WTC11 (cell line): ENCODE data around the gene GJD4. TPM values are rescaled to one million over a fixed set of nuclear protein-coding genes. Genes with fewer than 3 reads are reported as not detected.

ENCODE experiments used
- ATAC-seq: fragments of 200-7000 bp; cut with Tn5 transposase; 2 replicates; pipeline ENCODE4 v1.10.0; 2021; ENCODE audit warnings: mild to moderate bottlenecking, moderate library complexity
- CTCF ChIA-PET: fragments of 300-600 bp; sonication (Branson Sonifier 250); formaldehyde crosslinking; loops from one replicate; lab custom pipeline; 2021; ENCODE audit warnings: antibody characterized with exemption; lab: Charles Lee
- POLR2A ChIA-PET: fragments of 350-600 bp; sonication (Branson Sonifier 250); formaldehyde crosslinking; loops from one replicate; lab custom pipeline; 2021; ENCODE audit warnings: antibody characterized with exemption; lab: Charles Lee
- DNase-seq: peaks from one replicate; pipeline ENCODE4 v3.0.0; 2021; ENCODE audit warnings: low spot score
- H3K27ac Mint-ChIP-seq: 2 replicates; pipeline ENCODE4 v1.8.0; 2021; ENCODE audit warnings: mixed read lengths
- H3K27me3 Mint-ChIP-seq: 2 replicates; pipeline ENCODE4 v1.8.0; 2021; ENCODE audit warnings: low read depth, mild to moderate bottlenecking, moderate library complexity, mixed read lengths
- H3K36me3 Mint-ChIP-seq: 2 replicates; pipeline ENCODE4 v1.8.0; 2021; ENCODE audit warnings: mixed read lengths
- H3K4me1 Mint-ChIP-seq: 2 replicates; pipeline ENCODE4 v1.8.0; 2022; ENCODE audit warnings: mixed read lengths
- H3K4me3 Mint-ChIP-seq: 2 replicates; pipeline ENCODE4 v1.8.0; 2021; ENCODE audit warnings: mild to moderate bottlenecking, moderate library complexity, mixed read lengths
- H3K9me3 Mint-ChIP-seq: 2 replicates; pipeline ENCODE4 v1.8.0; 2021; ENCODE audit warnings: mixed read lengths
- ESRRA ChIP-seq: sonication (generic); formaldehyde crosslinking; IDR thresholded peaks from 2 replicates; pipeline ENCODE4 v1.8.1; 2022; ENCODE audit warnings: mild to moderate bottlenecking, missing genetic modification reagents, borderline replicate concordance
- ETV6 ChIP-seq: sonication (generic); formaldehyde crosslinking; IDR thresholded peaks from 2 replicates; pipeline ENCODE4 v1.8.1; 2022; ENCODE audit warnings: mild to moderate bottlenecking, missing genetic modification reagents
- GABPB1 ChIP-seq: sonication (generic); formaldehyde crosslinking; IDR thresholded peaks from 2 replicates; pipeline ENCODE4 v1.8.1; 2023; ENCODE audit warnings: mild to moderate bottlenecking, missing genetic modification reagents
- GTF2I ChIP-seq: fragments of 250-450 bp; sonication (Bioruptor Pico); conservative IDR thresholded peaks from 2 replicates; pipeline ENCODE4 v1.4.0; 2021; ENCODE audit warnings: mild to moderate bottlenecking
- IRF2 ChIP-seq: sonication (generic); formaldehyde crosslinking; IDR thresholded peaks from 2 replicates; pipeline ENCODE4 v1.8.0; 2022; ENCODE audit warnings: low read depth, missing genetic modification reagents, borderline replicate concordance
- JAZF1 ChIP-seq: fragments of 250-450 bp; sonication (Bioruptor Pico); IDR thresholded peaks from 2 replicates; pipeline ENCODE4 v1.9.0; 2021; ENCODE audit warnings: moderate library complexity, mild to moderate bottlenecking, inconsistent platforms
- JUN ChIP-seq: sonication (generic); formaldehyde crosslinking; IDR thresholded peaks from 2 replicates; pipeline ENCODE4 v1.8.0; 2023; ENCODE audit warnings: mild to moderate bottlenecking, missing genetic modification reagents
- KAT7 ChIP-seq: sonication (generic); formaldehyde crosslinking; IDR thresholded peaks from 2 replicates; pipeline ENCODE4 v1.8.1; 2023; ENCODE audit warnings: missing genetic modification reagents, mild to moderate bottlenecking, borderline replicate concordance
- NFE2L1 ChIP-seq: sonication (generic); formaldehyde crosslinking; IDR thresholded peaks from 2 replicates; pipeline ENCODE4 v1.8.1; 2023; ENCODE audit warnings: missing genetic modification reagents
- OVOL2 ChIP-seq: fragments of 250-450 bp; sonication (Bioruptor Pico); IDR thresholded peaks from 2 replicates; pipeline ENCODE4 v1.9.0; 2021; ENCODE audit warnings: mild to moderate bottlenecking, borderline replicate concordance
- PRRX2 ChIP-seq: fragments of 250-450 bp; sonication (Bioruptor Pico); IDR thresholded peaks from 2 replicates; pipeline ENCODE4 v1.8.0; 2021; ENCODE audit warnings: mild to moderate bottlenecking
- TEAD1 ChIP-seq: sonication (generic); formaldehyde crosslinking; IDR thresholded peaks from 2 replicates; pipeline ENCODE4 v1.8.0; 2022; ENCODE audit warnings: mild to moderate bottlenecking, missing genetic modification reagents
- ZNF138 ChIP-seq: sonication (generic); formaldehyde crosslinking; conservative IDR thresholded peaks from 2 replicates; pipeline ENCODE4 v1.8.1; 2022; ENCODE audit warnings: mild to moderate bottlenecking, moderate library complexity, missing genetic modification reagents
- ZNF219 ChIP-seq: sonication (generic); formaldehyde crosslinking; IDR thresholded peaks from 2 replicates; pipeline ENCODE4 v1.8.0; 2023; ENCODE audit warnings: missing genetic modification reagents, mild to moderate bottlenecking, borderline replicate concordance
- ZNF263 ChIP-seq: sonication (generic); formaldehyde crosslinking; IDR thresholded peaks from 2 replicates; pipeline ENCODE4 v1.8.1; 2022; ENCODE audit warnings: low read depth, mild to moderate bottlenecking, moderate library complexity, missing genetic modification reagents
- ZNF423 ChIP-seq: fragments of 250-450 bp; sonication (Bioruptor Pico); IDR thresholded peaks from 2 replicates; pipeline ENCODE4 v2.1.2; 2022; ENCODE audit warnings: mild to moderate bottlenecking, moderate library complexity
- total RNA-seq: library from RNA; stranded (reverse); gene quantifications from 3 replicates; pipeline ENCODE4 v1.2.3, GENCODE V29; 2021
- TF ChIP-seq, protein P1 (sequence below): sonication (generic); formaldehyde crosslinking; IDR thresholded peaks from 2 replicates; pipeline ENCODE4 v1.8.1; 2023; ENCODE audit warnings: mild to moderate bottlenecking, missing genetic modification reagents, borderline replicate concordance
- TF ChIP-seq, protein P2 (sequence below): sonication (generic); formaldehyde crosslinking; IDR thresholded peaks from 2 replicates; pipeline ENCODE4 v1.8.1; 2022; ENCODE audit warnings: mild to moderate bottlenecking, moderate library complexity, missing genetic modification reagents
- TF ChIP-seq, protein P3 (sequence below): fragments of 200-600 bp; IDR thresholded peaks from 2 replicates; pipeline ENCODE4 v1.8.0; 2022; ENCODE audit warnings: antibody characterized with exemption
- TF ChIP-seq, protein P4 (sequence below): sonication (generic); formaldehyde crosslinking; IDR thresholded peaks from 2 replicates; pipeline ENCODE4 v1.8.1; 2023; ENCODE audit warnings: mild to moderate bottlenecking, moderate library complexity, missing genetic modification reagents
- TF ChIP-seq, protein P5 (sequence below): fragments of 250-450 bp; sonication (Bioruptor Pico); IDR thresholded peaks from 2 replicates; pipeline ENCODE4 v1.9.0; 2021; ENCODE audit warnings: mild to moderate bottlenecking

The GJD4 gene
- total RNA-seq, 1 experiment from 2014 or later: not detected

DNA sequence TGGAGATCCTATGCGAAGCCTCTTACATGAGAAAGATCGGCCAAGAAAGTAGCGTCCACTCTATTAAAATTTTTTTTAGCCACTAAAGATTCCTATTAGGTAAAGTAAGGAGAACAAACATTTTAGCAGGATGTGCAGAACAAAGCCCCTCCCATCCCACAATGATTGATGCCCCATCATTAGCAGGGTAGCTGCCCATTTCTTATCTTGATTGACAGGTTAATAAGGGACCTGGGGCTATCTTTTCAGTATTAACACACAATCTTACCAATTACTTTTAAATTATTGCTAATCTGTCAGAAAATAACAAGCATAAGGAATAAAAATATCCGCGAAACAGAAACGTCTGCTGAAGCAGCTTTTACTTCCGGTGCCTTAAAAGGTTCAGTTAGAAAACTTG lies 31.8 kb downstream of the GJD4 start (continued):
- TF ChIP-seq, protein P1, sequence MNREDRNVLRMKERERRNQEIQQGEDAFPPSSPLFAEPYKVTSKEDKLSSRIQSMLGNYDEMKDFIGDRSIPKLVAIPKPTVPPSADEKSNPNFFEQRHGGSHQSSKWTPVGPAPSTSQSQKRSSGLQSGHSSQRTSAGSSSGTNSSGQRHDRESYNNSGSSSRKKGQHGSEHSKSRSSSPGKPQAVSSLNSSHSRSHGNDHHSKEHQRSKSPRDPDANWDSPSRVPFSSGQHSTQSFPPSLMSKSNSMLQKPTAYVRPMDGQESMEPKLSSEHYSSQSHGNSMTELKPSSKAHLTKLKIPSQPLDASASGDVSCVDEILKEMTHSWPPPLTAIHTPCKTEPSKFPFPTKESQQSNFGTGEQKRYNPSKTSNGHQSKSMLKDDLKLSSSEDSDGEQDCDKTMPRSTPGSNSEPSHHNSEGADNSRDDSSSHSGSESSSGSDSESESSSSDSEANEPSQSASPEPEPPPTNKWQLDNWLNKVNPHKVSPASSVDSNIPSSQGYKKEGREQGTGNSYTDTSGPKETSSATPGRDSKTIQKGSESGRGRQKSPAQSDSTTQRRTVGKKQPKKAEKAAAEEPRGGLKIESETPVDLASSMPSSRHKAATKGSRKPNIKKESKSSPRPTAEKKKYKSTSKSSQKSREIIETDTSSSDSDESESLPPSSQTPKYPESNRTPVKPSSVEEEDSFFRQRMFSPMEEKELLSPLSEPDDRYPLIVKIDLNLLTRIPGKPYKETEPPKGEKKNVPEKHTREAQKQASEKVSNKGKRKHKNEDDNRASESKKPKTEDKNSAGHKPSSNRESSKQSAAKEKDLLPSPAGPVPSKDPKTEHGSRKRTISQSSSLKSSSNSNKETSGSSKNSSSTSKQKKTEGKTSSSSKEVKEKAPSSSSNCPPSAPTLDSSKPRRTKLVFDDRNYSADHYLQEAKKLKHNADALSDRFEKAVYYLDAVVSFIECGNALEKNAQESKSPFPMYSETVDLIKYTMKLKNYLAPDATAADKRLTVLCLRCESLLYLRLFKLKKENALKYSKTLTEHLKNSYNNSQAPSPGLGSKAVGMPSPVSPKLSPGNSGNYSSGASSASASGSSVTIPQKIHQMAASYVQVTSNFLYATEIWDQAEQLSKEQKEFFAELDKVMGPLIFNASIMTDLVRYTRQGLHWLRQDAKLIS (CRISPR knock-in tag): no peak
- no peak for TF ChIP-seq JUN (CRISPR knock-in tag)
- TF ChIP-seq ETV6 (CRISPR knock-in tag): no peak
- TF ChIP-seq JAZF1 (CRISPR knock-in tag): no peak
- no peak for TF ChIP-seq ZNF219 (CRISPR knock-in tag)
- no peak for TF ChIP-seq ZNF138 (CRISPR knock-in tag)
- TF ChIP-seq OVOL2 (CRISPR knock-in tag): no peak
- TF ChIP-seq, protein P2, sequence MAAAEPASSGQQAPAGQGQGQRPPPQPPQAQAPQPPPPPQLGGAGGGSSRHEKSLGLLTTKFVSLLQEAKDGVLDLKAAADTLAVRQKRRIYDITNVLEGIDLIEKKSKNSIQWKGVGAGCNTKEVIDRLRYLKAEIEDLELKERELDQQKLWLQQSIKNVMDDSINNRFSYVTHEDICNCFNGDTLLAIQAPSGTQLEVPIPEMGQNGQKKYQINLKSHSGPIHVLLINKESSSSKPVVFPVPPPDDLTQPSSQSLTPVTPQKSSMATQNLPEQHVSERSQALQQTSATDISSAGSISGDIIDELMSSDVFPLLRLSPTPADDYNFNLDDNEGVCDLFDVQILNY (CRISPR knock-in tag): no peak
- TF ChIP-seq, protein P3, sequence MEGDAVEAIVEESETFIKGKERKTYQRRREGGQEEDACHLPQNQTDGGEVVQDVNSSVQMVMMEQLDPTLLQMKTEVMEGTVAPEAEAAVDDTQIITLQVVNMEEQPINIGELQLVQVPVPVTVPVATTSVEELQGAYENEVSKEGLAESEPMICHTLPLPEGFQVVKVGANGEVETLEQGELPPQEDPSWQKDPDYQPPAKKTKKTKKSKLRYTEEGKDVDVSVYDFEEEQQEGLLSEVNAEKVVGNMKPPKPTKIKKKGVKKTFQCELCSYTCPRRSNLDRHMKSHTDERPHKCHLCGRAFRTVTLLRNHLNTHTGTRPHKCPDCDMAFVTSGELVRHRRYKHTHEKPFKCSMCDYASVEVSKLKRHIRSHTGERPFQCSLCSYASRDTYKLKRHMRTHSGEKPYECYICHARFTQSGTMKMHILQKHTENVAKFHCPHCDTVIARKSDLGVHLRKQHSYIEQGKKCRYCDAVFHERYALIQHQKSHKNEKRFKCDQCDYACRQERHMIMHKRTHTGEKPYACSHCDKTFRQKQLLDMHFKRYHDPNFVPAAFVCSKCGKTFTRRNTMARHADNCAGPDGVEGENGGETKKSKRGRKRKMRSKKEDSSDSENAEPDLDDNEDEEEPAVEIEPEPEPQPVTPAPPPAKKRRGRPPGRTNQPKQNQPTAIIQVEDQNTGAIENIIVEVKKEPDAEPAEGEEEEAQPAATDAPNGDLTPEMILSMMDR: no peak
- no peak for TF ChIP-seq ESRRA

DNA sequence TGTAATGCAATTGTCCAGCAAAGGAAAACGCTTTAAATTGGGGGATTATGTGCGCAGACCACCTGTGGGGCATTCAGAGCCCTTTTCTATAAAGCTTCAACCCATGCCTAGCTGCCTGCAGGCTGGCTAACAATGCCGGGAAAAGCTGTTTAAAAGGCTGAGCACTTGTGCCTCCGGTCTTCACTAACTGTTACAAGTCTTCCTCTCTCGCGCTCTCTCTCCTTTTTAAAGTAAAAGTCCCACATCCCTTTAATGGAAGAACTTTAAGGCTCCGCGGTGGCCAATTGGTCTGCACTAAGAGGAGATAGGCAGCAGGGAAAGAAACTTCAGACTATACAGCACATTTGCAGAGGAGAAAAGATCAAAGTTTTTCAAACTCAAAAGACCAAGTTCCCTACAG lies 32.3 kb downstream of the GJD4 start:
- ChIA-PET POLR2A (no interaction called here), CTCF (interaction anchor here (0.9 to 4.0 kb wide), 16 partner anchors 24 to 1244 kb away, joined by 3 to 50 read pairs (median 6); no protein-coding TSS in a partner anchor)
- peaks cover 21% of the 10 kb centered on the region for H3K27me3 Mint-ChIP-seq
- peak overlapping the region; percentile 60 for H3K27ac Mint-ChIP-seq
- H3K9me3 Mint-ChIP-seq: no peaks in the 10 kb centered on the region
- no peaks in the 10 kb centered on the region for H3K36me3 Mint-ChIP-seq
- H3K4me3 Mint-ChIP-seq: peak overlapping the region; percentile 65
- TF ChIP-seq, protein P4, sequence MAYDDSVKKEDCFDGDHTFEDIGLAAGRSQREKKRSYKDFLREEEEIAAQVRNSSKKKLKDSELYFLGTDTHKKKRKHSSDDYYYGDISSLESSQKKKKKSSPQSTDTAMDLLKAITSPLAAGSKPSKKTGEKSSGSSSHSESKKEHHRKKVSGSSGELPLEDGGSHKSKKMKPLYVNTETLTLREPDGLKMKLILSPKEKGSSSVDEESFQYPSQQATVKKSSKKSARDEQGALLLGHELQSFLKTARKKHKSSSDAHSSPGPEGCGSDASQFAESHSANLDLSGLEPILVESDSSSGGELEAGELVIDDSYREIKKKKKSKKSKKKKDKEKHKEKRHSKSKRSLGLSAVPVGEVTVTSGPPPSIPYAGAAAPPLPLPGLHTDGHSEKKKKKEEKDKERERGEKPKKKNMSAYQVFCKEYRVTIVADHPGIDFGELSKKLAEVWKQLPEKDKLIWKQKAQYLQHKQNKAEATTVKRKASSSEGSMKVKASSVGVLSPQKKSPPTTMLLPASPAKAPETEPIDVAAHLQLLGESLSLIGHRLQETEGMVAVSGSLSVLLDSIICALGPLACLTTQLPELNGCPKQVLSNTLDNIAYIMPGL: no peak
- TF ChIP-seq TEAD1 (CRISPR knock-in tag) (0 out of 2 replicates have a peak, but pooled peaks have one; percentile 51), PRRX2 (CRISPR knock-in tag) (no peak), KAT7 (CRISPR knock-in tag) (no peak)
- peak; percentile 5 for ATAC-seq
- peaks cover 45% of the 10 kb centered on the region for H3K4me1 Mint-ChIP-seq
- peak; percentile 50 for DNase-seq

DNA sequence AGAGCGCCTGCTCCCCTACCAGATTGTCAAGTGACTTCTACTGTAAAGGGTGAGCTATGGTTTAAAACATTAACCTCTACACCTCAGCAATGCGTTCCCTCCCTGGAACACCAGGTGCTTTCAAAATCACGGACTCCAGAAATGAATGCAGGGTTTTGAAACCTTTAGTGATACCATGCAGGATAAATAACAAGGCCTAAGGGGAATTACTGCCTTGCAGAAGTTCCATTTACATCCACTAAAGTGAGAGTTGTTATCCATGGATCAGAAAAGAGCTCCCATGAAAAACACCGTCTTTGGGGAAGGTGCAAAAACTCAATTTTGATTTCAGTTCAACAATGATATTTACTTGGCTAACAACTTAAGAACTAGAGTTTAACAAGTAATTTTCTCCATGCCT lies 33.0 kb downstream of the GJD4 start:
- POLR2A ChIA-PET: no interaction called here
- H3K27me3 Mint-ChIP-seq: peaks cover 21% of the 10 kb centered on the region
- ATAC-seq: no peak
- H3K4me3 Mint-ChIP-seq: peak overlapping the region; percentile 65
- no peaks in the 10 kb centered on the region for H3K36me3 Mint-ChIP-seq
- DNase-seq: no peak
- CTCF ChIA-PET: interaction anchor here (0.8 to 4.0 kb wide), 12 partner anchors 24 to 1243 kb away, joined by 3 to 50 read pairs (median 6); no protein-coding TSS in a partner anchor
- H3K4me1 Mint-ChIP-seq: peaks cover 39% of the 10 kb centered on the region
- no peak overlapping the region for H3K27ac Mint-ChIP-seq
- H3K9me3 Mint-ChIP-seq: no peaks in the 10 kb centered on the region
- TF ChIP-seq ZNF423 (CRISPR knock-in tag) (no peak), ZNF263 (CRISPR knock-in tag) (no peak), IRF2 (CRISPR knock-in tag) (no peak), GABPB1 (no peak), NFE2L1 (CRISPR knock-in tag) (no peak), GTF2I (CRISPR knock-in tag) (no peak)
- TF ChIP-seq, protein P2 (CRISPR knock-in tag): no peak
- TF ChIP-seq, protein P5, sequence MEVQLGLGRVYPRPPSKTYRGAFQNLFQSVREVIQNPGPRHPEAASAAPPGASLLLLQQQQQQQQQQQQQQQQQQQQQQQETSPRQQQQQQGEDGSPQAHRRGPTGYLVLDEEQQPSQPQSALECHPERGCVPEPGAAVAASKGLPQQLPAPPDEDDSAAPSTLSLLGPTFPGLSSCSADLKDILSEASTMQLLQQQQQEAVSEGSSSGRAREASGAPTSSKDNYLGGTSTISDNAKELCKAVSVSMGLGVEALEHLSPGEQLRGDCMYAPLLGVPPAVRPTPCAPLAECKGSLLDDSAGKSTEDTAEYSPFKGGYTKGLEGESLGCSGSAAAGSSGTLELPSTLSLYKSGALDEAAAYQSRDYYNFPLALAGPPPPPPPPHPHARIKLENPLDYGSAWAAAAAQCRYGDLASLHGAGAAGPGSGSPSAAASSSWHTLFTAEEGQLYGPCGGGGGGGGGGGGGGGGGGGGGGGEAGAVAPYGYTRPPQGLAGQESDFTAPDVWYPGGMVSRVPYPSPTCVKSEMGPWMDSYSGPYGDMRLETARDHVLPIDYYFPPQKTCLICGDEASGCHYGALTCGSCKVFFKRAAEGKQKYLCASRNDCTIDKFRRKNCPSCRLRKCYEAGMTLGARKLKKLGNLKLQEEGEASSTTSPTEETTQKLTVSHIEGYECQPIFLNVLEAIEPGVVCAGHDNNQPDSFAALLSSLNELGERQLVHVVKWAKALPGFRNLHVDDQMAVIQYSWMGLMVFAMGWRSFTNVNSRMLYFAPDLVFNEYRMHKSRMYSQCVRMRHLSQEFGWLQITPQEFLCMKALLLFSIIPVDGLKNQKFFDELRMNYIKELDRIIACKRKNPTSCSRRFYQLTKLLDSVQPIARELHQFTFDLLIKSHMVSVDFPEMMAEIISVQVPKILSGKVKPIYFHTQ: no peak
